Spleen (tissue), 7 donors: Measurements from ENCODE around the gene SH2D5.

Source experiments
- POLR2A ChIP-seq, 3 donors: fragments of 450-650 bp; IDR thresholded peaks; one replicate each; pipeline ENCODE4 v1.5.1; 2017; ENCODE audit warnings: antibody characterized with exemption in 3 of 3, mild to moderate bottlenecking in 1 of 3
- TF ChIP-seq, protein P1 (sequence below), 11 experiments: fragments of 200-600 bp in 7 of 11; fragments of 450-650 bp in 4 of 11; sonication (generic) in 4 of 11; IDR thresholded peaks in 8 of 11; conservative IDR thresholded peaks in 3 of 11; 1 replicate in 7 of 11; 2 replicates in 4 of 11; pipeline versions ENCODE4 v1.4.0 to v1.8.0; 2016 to 2021; ENCODE audit warnings: antibody characterized with exemption in 11 of 11, inconsistent platforms in 4 of 11, mild to moderate bottlenecking in 1 of 11
- donor health status: DM: no; HTN: no; CAD: no; lungs with moderate emphysema.
- donor health status: DM: no; HTN: no; CAD: no.
- donor health status: DM: no; HTN: no; CAD: no.

DNA sequence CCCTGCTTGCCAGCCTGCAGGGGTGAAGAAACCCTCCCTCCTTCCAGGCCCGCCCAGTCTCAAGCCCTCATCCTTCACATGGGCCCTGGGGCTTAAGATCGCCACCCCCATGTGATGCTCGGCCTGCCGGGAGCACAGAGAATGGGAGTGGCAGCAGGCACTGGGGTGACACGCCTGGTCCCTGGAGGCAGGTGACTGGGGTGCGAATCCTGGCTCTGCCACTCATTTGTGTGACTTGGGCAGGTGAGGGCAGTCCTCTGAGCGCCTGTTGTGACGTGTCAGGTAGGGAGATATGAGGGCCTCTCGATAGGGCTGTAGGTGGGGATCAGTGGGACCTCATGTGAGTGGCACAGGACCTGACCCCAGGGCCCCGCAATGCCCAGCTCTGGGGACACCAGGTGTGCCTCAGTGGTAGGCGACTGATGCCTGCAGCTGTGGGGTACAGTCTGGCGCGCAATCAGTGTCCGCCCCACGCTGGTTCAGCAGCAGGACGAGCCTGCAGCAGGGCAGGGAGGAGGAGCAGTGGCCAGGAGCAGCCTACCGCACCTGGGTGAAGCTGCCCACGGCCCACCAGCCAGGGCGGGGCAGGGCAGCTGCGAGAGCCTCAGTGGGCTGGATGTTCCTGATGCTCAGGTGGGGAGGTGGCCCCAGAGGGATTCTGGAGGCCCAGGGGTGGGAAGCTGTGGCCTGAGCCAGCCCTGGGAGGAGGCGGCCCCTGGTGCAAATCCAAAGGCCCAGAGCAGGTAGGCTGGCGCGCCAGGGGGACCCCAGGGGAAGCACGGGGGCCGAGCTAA, 6.2 kb downstream of the SH2D5 start:
- TF ChIP-seq, protein P1, sequence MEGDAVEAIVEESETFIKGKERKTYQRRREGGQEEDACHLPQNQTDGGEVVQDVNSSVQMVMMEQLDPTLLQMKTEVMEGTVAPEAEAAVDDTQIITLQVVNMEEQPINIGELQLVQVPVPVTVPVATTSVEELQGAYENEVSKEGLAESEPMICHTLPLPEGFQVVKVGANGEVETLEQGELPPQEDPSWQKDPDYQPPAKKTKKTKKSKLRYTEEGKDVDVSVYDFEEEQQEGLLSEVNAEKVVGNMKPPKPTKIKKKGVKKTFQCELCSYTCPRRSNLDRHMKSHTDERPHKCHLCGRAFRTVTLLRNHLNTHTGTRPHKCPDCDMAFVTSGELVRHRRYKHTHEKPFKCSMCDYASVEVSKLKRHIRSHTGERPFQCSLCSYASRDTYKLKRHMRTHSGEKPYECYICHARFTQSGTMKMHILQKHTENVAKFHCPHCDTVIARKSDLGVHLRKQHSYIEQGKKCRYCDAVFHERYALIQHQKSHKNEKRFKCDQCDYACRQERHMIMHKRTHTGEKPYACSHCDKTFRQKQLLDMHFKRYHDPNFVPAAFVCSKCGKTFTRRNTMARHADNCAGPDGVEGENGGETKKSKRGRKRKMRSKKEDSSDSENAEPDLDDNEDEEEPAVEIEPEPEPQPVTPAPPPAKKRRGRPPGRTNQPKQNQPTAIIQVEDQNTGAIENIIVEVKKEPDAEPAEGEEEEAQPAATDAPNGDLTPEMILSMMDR (IDR thresholded peaks at IDR 0.05 in 8 of 11, conservative IDR thresholded peaks at IDR 0.05 in 3 of 11): no peak
- TF ChIP-seq POLR2A (IDR thresholded peaks at IDR 0.05): no peak
